Measurements from ENCODE around the gene KDM2B.

The KDM2B gene

GRCh38 chr12:121405211-121405610 is 175.6 kb downstream of the KDM2B start:
- H3K27me3 ChIP-seq (ENCODE audit: insufficient read depth, low read length, poor library complexity), result no peaks in the 10 kb centered on the region
- H3K36me3 ChIP-seq (ENCODE audit: insufficient read depth, low read length), result peaks cover 59% of the 10 kb centered on the region
- DNase-seq, result no peak
- H3K4me2 ChIP-seq (ENCODE audit: insufficient read depth, low read length), result no peak overlapping the region
- H3K9ac ChIP-seq (ENCODE audit: low read depth, low read length), result no peak overlapping the region
- ATAC-seq (ENCODE audit: insufficient read depth, low read depth), result no peak
- H3K4me1 ChIP-seq (ENCODE audit: insufficient read depth, low read length), result peaks cover 22% of the 10 kb centered on the region
- no peak overlapping the region for H2AFZ ChIP-seq (ENCODE audit: low read depth, low read length)
- no peak overlapping the region for H3K27ac ChIP-seq (ENCODE audit: low read length)
- no peaks in the 10 kb centered on the region for H3K9me3 ChIP-seq (ENCODE audit: insufficient read depth, low read length, severe bottlenecking)
- TF ChIP-seq EZH2 (IDR thresholded peaks at IDR 0.05; ENCODE audit: borderline replicate concordance, low read depth, low read length, severe bottlenecking) (no peak), CTCF (IDR thresholded peaks at IDR 0.05; ENCODE audit: borderline replicate concordance, extremely low read depth, low read length, poor library complexity, severe bottlenecking) (no peak)
- peaks cover 24% of the 10 kb centered on the region for H4K20me1 ChIP-seq (ENCODE audit: insufficient read depth, low read length)
- peaks cover 89% of the 10 kb centered on the region for H3K79me2 ChIP-seq (ENCODE audit: insufficient read depth, low read length)
- H3K4me3 ChIP-seq (ENCODE audit: low read depth in 1 of 2, low read length in 2 of 2), result no peak overlapping the region

- Histone ChIP-seq H3K27me3 (ENCODE audit: insufficient read depth, low read length, poor library complexity) (no peaks in the 10 kb centered on the region), H4K20me1 (ENCODE audit: insufficient read depth, low read length) (peaks cover 24% of the 10 kb centered on the region), H3K4me1 (ENCODE audit: insufficient read depth, low read length) (peaks cover 22% of the 10 kb centered on the region), H3K9ac (ENCODE audit: low read depth, low read length) (no peak overlapping the region), H3K36me3 (ENCODE audit: insufficient read depth, low read length) (peaks cover 59% of the 10 kb centered on the region), H3K4me3 (ENCODE audit: low read depth in 1 of 2, low read length in 2 of 2) (no peak overlapping the region), H3K9me3 (ENCODE audit: insufficient read depth, low read length, severe bottlenecking) (no peaks in the 10 kb centered on the region), H3K27ac (ENCODE audit: low read length) (no peak overlapping the region), H3K4me2 (ENCODE audit: insufficient read depth, low read length) (no peak overlapping the region), H3K79me2 (ENCODE audit: insufficient read depth, low read length) (peaks cover 89% of the 10 kb centered on the region), H2AFZ (ENCODE audit: low read depth, low read length) (no peak overlapping the region)
- TF ChIP-seq EZH2 (IDR thresholded peaks at IDR 0.05; ENCODE audit: borderline replicate concordance, low read depth, low read length, severe bottlenecking) (no peak), CTCF (IDR thresholded peaks at IDR 0.05; ENCODE audit: borderline replicate concordance, extremely low read depth, low read length, poor library complexity, severe bottlenecking) (no peak)
- ATAC-seq (ENCODE audit: insufficient read depth, low read depth) (no peak), DNase-seq (no peak)
These were observed 176.1 kb downstream of the KDM2B start for GRCh38 chr12:121404734-121405133.

- no peak overlapping the region for H3K27ac ChIP-seq (ENCODE audit: low read length)
- ATAC-seq (ENCODE audit: insufficient read depth, low read depth), result no peak
- H4K20me1 ChIP-seq (ENCODE audit: insufficient read depth, low read length), result peaks cover 21% of the 10 kb centered on the region
- no peak for DNase-seq
- no peak overlapping the region for H2AFZ ChIP-seq (ENCODE audit: low read depth, low read length)
- no peak overlapping the region for H3K4me3 ChIP-seq (ENCODE audit: low read depth in 1 of 2, low read length in 2 of 2)
- peaks cover 26% of the 10 kb centered on the region for H3K4me1 ChIP-seq (ENCODE audit: insufficient read depth, low read length)
- H3K9me3 ChIP-seq (ENCODE audit: insufficient read depth, low read length, severe bottlenecking), result no peaks in the 10 kb centered on the region
- peaks cover 88% of the 10 kb centered on the region for H3K79me2 ChIP-seq (ENCODE audit: insufficient read depth, low read length)
- no peak for TF ChIP-seq EZH2 (IDR thresholded peaks at IDR 0.05; ENCODE audit: borderline replicate concordance, low read depth, low read length, severe bottlenecking)
- TF ChIP-seq CTCF (IDR thresholded peaks at IDR 0.05; ENCODE audit: borderline replicate concordance, extremely low read depth, low read length, poor library complexity, severe bottlenecking), result no peak
- no peaks in the 10 kb centered on the region for H3K27me3 ChIP-seq (ENCODE audit: insufficient read depth, low read length, poor library complexity)
- H3K9ac ChIP-seq (ENCODE audit: low read depth, low read length), result no peak overlapping the region
- peaks cover 50% of the 10 kb centered on the region for H3K36me3 ChIP-seq (ENCODE audit: insufficient read depth, low read length)
- H3K4me2 ChIP-seq (ENCODE audit: insufficient read depth, low read length), result no peak overlapping the region
These were observed 177.1 kb downstream of the KDM2B start for GRCh38 chr12:121403721-121404120.
